ENCODE results near the gene EMILIN3.

The EMILIN3 gene

GRCh38 chr20:41366546-41367392, at the start of gene EMILIN3:
Gene EMILIN3 (minus strand): TSS chr20:41366818. CDS start chr20:41366634, 184 bp downstream.
- no peak for DNase-seq

GRCh38 chr20:41415191-41415590, 48.6 kb upstream of the EMILIN3 start:
- no peak for DNase-seq

GRCh38 chr20:41413169-41413568, 46.6 kb upstream of the EMILIN3 start:
- DNase-seq, result no peak

- DNase-seq, result no peak
These were observed 45.9 kb upstream of the EMILIN3 start for GRCh38 chr20:41412324-41413120.

- peak; percentile 45 for DNase-seq
These were observed 44.8 kb upstream of the EMILIN3 start for GRCh38 chr20:41411391-41411847.

- DNase-seq, result peak; percentile 16
These were observed 42.4 kb upstream of the EMILIN3 start for GRCh38 chr20:41408986-41409385.

- DNase-seq, result no peak
These were observed 41.7 kb upstream of the EMILIN3 start for GRCh38 chr20:41408156-41408794.

- DNase-seq, result no peak
These were observed 41.0 kb upstream of the EMILIN3 start for GRCh38 chr20:41407607-41408006.

GRCh38 chr20:41406896-41407444, 40.4 kb upstream of the EMILIN3 start:
- DNase-seq, result no peak

- no peak for DNase-seq
These were observed 39.7 kb upstream of the EMILIN3 start for GRCh38 chr20:41406353-41406752.

GRCh38 chr20:41405436-41405835, 38.8 kb upstream of the EMILIN3 start:
- no peak for DNase-seq

- no peak for DNase-seq
These were observed 37.0 kb upstream of the EMILIN3 start for GRCh38 chr20:41403604-41404003.

- no peak for DNase-seq
These were observed 31.8 kb upstream of the EMILIN3 start for GRCh38 chr20:41398408-41398807.

- peak; percentile 11 for DNase-seq
These were observed 29.3 kb upstream of the EMILIN3 start for GRCh38 chr20:41395667-41396664.

GRCh38 chr20:41394931-41395666, 28.5 kb upstream of the EMILIN3 start:
- no peak for DNase-seq

GRCh38 chr20:41394081-41394480, 27.5 kb upstream of the EMILIN3 start:
- no peak for DNase-seq

- DNase-seq, result no peak
These were observed 27.1 kb upstream of the EMILIN3 start for GRCh38 chr20:41393705-41394066.

GRCh38 chr20:41392871-41393704, 26.5 kb upstream of the EMILIN3 start:
- peak; percentile 66 for DNase-seq

GRCh38 chr20:41392295-41392694, 25.7 kb upstream of the EMILIN3 start:
- no peak for DNase-seq

GRCh38 chr20:41391587-41392001, 25.0 kb upstream of the EMILIN3 start:
- no peak for DNase-seq

Measured in midbrain (tissue), 1 donor.